CD4-positive, alpha-beta T cell treated with Interferon gamma for 1 hour (primary cell): ENCODE results near the gene CFAP100.

Experiments
- DNase-seq: peaks from one replicate; pipeline ENCODE4 v3.0.0-alpha.2; 2020

CFAP100 gene

DNA sequence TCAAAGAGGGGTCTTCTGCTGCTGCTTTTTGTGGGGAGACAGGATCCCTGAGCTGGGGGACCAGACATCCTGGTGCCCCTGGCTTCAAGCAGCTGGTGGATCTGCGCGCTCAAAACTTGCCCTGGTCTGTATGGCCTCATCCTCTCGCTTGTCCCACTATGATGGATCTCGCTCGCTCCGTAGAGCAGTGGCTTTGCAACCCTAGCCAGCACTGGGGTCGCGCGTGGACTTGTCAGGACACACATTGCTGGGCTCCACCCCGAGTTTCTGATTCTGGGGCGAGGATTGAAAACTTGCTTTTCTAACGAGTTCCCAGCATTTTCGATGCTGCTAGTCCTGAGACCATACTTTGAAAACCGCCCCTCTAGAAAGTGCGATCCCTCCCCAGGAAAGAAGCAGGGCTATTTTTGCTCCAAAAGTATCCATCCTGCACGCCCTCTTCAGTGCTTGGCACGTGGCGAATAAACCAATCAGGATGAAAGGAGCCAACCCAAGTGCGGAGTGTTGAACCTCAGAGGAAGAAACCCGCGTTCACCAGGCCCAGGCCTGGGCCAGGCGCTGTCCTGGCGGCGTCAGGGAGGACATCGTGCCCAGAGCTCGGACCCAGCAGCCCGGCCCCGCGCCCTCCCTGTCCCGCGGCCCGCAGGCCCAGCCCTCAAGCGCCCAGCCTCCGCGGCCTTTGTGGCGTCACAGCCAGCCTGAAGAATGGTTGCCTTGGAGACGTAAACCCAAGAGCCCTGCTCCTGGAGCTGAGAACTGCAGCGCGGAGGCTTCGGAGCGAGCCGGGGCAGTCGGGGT lies at the start of gene CFAP100:
Gene CFAP100, plus strand, starts transcription at position 731 of the 798 bp plus-strand sequence. CDS start 1,092 bp downstream, outside the sequence.
- DNase-seq = no peak

DNA sequence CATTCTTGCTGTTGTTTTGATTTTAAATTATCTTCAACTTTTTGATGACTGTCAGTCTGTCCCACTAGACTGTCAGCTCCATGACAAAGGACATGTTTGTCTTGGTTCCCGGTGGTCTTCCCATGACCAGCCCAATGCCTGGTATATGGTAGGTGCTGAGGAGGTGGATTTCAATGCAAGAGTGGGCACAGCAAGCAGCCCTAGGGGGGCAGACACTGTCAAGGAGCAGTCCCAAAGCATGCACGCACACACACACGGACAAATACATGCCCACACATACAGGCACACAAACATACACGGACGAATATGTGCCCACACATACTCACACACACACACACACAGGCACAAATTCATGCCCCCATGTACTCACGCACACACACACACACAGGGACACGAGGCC lies 49.5 kb upstream of the CFAP100 start:
- DNase-seq = no peak

DNA sequence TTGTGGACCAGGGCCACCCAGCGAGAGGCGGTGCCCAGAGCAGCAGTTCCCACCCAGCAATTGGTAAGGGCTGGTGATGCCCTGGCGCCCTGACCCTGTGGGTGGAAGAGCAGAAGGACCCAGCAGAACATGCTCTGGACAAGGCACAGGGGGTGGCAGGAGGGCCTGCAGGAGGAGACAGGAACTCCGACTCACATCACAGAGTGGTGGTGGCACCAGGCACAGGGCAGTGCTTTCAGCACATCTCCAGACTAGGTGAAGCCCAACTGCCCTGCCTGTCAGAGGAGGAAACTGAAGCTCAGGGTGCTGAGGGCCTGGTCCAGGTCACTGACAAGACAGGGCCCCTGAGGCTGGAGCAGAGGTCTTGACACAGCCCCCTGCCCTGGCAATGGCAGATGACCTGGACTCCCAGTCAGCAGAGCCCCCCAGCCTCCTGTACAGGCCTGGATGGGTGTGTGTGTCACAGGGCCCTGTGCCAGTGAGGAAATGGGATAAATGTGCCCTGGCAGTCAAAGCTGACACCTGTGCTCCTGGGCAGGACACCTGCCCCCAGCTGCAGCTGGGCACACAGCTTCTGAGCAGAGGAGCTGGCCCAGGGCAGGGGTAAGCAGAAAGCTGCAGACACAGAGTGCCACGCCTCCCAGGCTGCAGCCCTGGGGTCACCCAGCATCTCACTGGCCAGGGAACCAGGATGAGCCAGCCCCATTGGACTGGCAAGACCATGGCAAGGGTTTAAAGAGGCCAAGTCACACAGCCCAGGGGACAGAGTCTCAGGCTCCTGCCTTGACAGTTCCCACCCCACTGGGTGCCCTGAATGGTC lies 48.9 kb upstream of the CFAP100 start:
- no peak for DNase-seq

DNA sequence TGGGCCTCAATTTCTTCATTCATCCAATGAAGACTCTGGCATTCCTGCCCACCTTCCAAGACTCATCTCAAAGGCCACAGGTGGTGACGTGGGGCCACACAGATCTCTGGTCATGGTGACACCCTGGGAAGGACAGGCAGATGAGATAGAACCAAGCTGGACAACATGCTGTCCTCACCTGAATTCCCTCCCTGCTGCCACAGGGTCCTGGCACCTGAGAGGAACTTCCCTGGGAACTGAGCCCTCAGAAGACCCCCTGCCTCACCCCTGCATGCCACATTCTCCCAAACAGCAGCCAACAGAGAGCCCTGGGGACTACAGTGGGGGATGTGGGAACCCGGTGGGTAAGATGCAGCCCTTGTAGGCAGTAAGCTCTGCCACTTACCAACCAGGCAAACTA lies 48.2 kb upstream of the CFAP100 start:
- DNase-seq = no peak

DNA sequence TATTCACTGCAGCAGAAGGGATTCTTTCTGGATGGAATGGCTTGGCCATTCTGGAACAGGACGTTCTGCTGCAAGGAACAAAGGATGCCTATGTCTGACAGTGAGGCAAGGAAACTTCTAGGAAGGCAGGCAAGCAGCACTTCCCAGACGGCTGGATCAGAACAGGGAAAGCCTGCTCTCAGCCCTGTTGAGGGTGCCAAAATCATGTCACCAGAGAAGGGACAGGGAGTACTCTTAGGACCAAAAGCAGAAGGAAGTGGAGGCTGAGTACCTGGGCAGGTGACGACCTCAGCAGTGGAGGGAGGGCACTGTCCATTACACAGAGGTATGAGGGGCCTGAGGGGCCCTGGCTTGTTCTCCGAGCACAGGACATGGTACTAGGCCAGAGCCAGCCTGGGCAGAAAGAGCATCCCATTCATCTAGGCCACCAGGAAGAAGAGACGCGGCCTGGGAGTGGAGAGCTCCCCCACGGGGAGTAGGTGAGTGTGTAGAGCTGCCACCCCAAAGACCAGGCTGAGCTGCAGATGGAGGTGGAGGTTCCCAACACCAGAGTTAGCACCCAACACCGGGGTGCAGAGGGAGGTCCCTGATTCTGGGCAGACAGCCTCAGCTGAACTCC lies 47.1 kb upstream of the CFAP100 start:
- no peak for DNase-seq

DNA sequence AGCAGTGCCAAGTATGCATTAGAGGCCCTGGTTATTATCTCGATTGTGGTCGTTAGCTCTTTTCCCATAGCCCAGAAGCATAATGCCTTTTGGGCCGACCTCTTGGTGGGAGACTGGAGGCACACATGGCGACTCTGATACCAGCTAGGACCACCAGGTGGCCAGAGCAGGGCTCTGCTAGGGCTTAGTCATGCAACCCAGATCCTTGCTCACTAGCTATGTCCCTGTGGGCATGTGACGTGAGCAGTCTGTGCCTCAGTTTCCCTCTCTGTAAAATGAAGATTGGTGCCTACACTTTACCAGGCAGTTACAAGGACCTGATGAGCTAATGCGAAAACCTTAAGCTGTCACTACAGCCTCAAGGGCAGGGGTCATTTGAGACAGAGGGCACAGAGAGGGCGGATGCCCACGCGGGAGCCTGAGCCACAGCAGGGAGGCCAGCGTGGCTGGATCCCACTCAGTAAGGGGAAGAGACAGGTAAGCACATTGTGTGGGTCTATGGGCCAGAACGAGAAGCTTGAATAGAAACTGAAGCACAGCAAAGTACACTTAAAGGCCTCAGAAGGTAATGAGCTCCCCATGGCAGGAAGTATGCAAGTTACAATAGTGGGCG lies 46.3 kb upstream of the CFAP100 start:
- no peak for DNase-seq

- DNase-seq = no peak
These were observed 45.6 kb upstream of the CFAP100 start for GRCh38 chr3:126349071-126349470.

- DNase-seq = no peak
These were observed 44.9 kb upstream of the CFAP100 start for GRCh38 chr3:126349611-126350501.

GRCh38 chr3:126350502-126351085 lies 44.1 kb upstream of the CFAP100 start:
- DNase-seq = no peak

- DNase-seq = no peak
These were observed 43.5 kb upstream of the CFAP100 start for GRCh38 chr3:126351086-126351770.

DNA sequence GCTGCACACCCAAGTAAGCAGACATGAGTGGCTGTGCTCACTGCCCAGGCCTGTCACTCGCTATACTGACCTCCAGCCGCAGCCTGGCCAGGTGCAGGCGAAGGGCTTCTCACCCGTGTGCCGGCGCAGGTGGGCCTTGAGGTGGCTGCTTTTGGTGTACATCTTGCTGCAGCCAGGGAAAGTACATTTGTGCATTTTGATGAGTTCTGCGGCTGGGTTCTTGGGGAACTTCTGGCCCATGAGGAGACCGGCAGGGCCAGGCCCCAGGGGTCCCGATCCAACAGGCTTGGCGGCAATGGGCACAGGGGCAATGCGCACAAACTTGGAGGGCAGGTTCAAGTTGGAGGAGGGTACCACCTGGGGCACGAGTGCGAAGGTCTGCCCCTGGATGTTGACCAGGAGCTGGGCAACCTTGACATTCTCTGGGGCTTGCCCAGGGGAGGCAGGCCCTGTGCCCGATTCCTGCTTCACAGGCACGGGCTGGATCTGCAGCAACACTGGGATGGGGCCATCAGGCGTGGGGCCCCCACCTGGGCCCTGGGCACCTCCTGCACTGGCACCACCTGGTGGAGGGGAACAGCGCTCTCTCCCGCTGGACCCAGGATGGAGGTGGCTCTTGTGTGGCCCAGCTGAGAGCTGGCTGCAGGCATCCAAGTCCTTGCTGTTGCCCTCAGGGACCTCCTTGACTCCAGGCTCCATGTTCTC lies 42.8 kb upstream of the CFAP100 start:
- no peak for DNase-seq

DNA sequence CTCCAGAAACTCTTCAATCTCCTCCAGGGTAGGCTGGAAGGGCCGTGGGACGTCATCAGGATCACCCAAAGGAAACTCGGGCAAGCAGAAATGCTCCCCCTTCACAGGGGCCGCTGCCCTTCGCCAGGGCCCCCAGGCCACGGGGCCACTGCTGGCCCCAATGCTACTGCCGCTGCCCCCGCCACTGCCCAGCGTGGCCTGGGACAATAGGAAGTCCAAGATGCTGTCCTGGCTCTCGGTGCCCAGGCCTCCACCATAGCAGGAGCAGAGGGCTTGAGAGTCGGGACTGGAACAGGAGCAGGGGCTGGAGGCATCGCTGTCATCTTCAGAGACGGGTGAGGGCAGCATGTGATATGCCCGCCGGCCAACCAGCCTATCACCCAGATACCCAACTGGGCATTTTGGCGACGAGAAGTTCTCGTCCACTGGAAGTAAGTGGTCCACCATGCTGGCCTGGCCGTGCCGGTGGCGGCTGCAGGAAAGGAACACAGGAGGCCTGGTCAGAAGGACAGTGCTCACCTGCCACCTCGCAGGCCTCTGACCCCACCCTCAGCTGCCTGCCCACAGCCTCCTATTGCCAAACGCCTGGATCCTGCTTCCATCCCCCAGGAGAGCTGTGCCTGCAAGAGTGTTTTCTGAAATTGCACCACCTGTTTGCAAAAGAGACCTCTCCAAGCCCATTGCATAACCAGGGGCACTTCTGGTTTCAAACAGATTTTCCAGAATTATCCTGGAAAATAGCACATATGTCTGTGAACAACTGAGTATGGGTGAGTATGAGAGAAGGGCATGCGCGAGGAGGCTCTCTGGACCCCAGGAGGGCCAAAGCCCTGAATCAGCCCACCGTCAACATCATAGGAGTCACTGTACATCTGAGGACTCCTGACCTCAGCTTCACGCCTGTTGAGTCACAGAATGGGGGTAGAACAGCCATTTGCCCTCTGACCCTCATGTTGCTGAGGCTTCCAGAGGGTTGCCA lies 41.9 kb upstream of the CFAP100 start:
- DNase-seq = no peak

- DNase-seq = no peak
These were observed 40.9 kb upstream of the CFAP100 start for GRCh38 chr3:126353694-126354321.

DNA sequence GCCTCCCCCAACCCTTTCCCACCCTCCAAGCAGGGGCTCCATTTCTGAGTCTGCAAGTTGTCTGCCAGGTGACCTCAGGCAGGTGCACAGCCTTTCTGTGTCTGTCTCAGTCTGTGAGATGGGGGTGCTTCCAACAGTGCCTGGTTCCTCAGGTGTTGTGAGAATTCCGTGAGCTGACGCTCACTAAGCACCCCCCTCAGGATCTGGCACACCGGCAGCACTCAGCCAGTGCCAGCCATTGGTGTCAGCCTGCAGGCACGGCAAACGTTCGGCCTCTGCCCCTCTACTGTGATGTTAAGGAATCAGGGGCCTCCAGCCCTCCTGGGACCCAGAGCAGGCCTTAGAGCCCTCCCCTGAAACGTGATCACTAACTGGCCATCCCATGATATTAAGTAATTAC lies 39.9 kb upstream of the CFAP100 start:
- DNase-seq = no peak

- no peak for DNase-seq
These were observed 39.5 kb upstream of the CFAP100 start for GRCh38 chr3:126355251-126355650.

- DNase-seq = no peak
These were observed 38.8 kb upstream of the CFAP100 start for GRCh38 chr3:126355777-126356372.

DNA sequence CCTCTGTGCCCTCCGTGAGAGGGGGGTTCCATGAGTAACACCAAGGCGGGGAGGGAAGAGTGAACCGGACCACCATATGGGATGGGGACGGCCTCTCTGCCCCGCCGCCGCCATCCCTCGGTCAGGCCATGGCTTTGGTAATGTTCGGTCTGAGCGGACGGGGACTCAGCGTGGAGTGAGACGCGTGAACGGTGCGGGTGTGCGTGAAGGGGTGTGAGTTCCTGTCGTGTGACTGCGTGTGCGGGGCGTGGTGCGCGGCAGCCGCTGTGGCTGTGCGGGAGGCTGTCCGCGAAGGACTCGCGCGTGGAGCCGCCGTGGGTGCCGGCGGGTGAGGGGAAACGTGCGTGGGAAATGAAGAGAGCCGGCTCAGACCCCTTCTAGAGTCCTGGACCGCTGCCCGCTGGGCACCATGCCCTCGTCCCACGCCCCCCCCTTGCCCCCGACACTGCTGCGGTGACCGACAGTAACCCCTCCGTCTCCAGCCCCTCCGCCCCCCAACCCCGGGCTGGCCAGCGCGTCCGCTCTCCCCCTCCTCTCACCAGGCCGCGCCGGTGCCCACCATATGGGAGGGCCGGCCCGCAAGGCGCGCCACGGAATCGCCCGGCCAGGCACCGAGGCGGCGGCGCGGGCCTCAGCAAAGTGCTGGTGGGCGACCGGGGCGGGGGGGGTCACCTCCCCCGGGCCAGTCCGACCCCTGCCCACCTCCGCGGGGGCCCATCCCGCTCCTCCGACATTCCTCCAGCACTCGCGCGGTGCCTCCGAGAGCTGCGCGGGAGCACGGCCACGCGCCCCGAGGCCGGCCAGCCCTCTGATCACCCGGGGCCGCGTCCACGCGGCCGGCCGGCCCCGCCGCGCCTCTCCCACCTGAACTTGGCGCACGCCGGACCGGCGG lies 38.1 kb upstream of the CFAP100 start:
- peak; percentile 24 for DNase-seq
